HCT116 (cell line): ENCODE results near the gene CCSER1.

Experiments used
- EZH2 ChIP-seq: fragments of 200-600 bp; sonication (generic); IDR thresholded peaks from 2 replicates; pipeline ENCODE4 v1.6.1; 2017; ENCODE audit warnings: antibody characterized with exemption, mixed run types
- EZH2phosphoT487 ChIP-seq: fragments of 200-600 bp; IDR thresholded peaks from 2 replicates; pipeline ENCODE4 v1.6.1; 2018; ENCODE audit warnings: antibody characterized with exemption, borderline replicate concordance
- POLR2A ChIP-seq: IDR thresholded peaks from 2 replicates; pipeline ENCODE4 v1.7.0; 2011; ENCODE audit warnings: borderline replicate concordance; ENCODE audit not compliant: insufficient read depth, insufficient read length; ENCODE audit errors: extremely low read depth
- RAD21 ChIP-seq: IDR thresholded peaks from 2 replicates; pipeline ENCODE4 v1.6.1; 2012; ENCODE audit warnings: low read depth, mild to moderate bottlenecking
- SIN3A ChIP-seq: IDR thresholded peaks from 2 replicates; pipeline ENCODE4 v1.6.1; 2012; ENCODE audit warnings: low read depth
- YY1 ChIP-seq: IDR thresholded peaks from 2 replicates; pipeline ENCODE4 v1.6.1; 2011; ENCODE audit warnings: low read length, low read depth, moderate library complexity, mild to moderate bottlenecking; ENCODE audit not compliant: insufficient replicate concordance; ENCODE audit errors: extremely low read depth
- TF ChIP-seq, protein P1 (sequence below): IDR thresholded peaks from 2 replicates; pipeline ENCODE4 v1.6.1; 2012
- TF ChIP-seq, protein P2 (sequence below), 3 experiments: fragments of 200-600 bp in 1 of 3; sonication (generic) in 1 of 3; IDR thresholded peaks in 2 of 3; conservative IDR thresholded peaks in 1 of 3; 2 replicates each; pipeline ENCODE4 v1.5.1; 2012 to 2017; ENCODE audit warnings: low read depth in 2 of 3, low read length in 2 of 3, antibody characterized with exemption in 1 of 3, borderline replicate concordance in 1 of 3, control low read depth in 1 of 3, mild to moderate bottlenecking in 1 of 3, mixed read lengths in 1 of 3, mixed run types in 1 of 3, moderate library complexity in 1 of 3; ENCODE audit not compliant: insufficient read depth in 1 of 3
- TF ChIP-seq, protein P3 (sequence below): IDR thresholded peaks from 2 replicates; pipeline ENCODE4 v1.6.1; 2012; ENCODE audit warnings: low read depth

DNA sequence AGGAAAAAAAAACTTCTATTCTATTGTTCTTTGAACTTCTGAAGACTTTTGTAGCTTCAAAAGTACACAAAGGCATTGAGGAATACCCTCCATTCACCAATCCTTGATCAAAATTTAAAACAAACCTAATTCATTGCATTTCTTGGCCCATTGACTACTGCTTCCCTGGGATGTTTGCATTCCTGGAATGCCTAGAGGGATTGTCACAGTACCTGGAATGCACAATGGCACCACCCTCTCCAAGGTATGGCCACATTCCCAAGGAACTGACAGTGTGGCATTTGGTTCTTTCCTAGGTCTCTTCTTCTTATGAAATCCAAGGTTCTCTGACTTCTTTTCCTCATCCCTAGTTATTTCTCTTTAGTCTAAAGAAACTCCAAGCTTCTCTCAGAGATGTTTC lies 600.7 kb downstream of the CCSER1 start:
- TF ChIP-seq RAD21 (no peak), EZH2 (no peak), EZH2phosphoT487 (no peak), YY1 (peak; percentile 27), POLR2A (no peak), SIN3A (0 out of 2 replicates have a peak, but pooled peaks have one; percentile 47)
- TF ChIP-seq, protein P1, sequence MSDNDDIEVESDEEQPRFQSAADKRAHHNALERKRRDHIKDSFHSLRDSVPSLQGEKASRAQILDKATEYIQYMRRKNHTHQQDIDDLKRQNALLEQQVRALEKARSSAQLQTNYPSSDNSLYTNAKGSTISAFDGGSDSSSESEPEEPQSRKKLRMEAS, result no peak
- TF ChIP-seq, protein P2, sequence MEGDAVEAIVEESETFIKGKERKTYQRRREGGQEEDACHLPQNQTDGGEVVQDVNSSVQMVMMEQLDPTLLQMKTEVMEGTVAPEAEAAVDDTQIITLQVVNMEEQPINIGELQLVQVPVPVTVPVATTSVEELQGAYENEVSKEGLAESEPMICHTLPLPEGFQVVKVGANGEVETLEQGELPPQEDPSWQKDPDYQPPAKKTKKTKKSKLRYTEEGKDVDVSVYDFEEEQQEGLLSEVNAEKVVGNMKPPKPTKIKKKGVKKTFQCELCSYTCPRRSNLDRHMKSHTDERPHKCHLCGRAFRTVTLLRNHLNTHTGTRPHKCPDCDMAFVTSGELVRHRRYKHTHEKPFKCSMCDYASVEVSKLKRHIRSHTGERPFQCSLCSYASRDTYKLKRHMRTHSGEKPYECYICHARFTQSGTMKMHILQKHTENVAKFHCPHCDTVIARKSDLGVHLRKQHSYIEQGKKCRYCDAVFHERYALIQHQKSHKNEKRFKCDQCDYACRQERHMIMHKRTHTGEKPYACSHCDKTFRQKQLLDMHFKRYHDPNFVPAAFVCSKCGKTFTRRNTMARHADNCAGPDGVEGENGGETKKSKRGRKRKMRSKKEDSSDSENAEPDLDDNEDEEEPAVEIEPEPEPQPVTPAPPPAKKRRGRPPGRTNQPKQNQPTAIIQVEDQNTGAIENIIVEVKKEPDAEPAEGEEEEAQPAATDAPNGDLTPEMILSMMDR (IDR thresholded peaks at IDR 0.05 in 2 of 3, conservative IDR thresholded peaks at IDR 0.05 in 1 of 3; ENCODE audit: borderline replicate concordance in 1 of 3, insufficient read depth in 1 of 3, low read depth in 2 of 3, low read length in 2 of 3), result no peak
- TF ChIP-seq, protein P3, sequence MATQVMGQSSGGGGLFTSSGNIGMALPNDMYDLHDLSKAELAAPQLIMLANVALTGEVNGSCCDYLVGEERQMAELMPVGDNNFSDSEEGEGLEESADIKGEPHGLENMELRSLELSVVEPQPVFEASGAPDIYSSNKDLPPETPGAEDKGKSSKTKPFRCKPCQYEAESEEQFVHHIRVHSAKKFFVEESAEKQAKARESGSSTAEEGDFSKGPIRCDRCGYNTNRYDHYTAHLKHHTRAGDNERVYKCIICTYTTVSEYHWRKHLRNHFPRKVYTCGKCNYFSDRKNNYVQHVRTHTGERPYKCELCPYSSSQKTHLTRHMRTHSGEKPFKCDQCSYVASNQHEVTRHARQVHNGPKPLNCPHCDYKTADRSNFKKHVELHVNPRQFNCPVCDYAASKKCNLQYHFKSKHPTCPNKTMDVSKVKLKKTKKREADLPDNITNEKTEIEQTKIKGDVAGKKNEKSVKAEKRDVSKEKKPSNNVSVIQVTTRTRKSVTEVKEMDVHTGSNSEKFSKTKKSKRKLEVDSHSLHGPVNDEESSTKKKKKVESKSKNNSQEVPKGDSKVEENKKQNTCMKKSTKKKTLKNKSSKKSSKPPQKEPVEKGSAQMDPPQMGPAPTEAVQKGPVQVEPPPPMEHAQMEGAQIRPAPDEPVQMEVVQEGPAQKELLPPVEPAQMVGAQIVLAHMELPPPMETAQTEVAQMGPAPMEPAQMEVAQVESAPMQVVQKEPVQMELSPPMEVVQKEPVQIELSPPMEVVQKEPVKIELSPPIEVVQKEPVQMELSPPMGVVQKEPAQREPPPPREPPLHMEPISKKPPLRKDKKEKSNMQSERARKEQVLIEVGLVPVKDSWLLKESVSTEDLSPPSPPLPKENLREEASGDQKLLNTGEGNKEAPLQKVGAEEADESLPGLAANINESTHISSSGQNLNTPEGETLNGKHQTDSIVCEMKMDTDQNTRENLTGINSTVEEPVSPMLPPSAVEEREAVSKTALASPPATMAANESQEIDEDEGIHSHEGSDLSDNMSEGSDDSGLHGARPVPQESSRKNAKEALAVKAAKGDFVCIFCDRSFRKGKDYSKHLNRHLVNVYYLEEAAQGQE, result no peak
